NCI-H446 (cell line): ENCODE measurements around the gene CAPN7.
"Not testable (repeated sequence)": the region's sequence is repeated elsewhere in the genome, so short reads cannot be mapped to it uniquely, and the experiment has no call there.

ENCODE experiments used
- DNase-seq, 2 experiments: peaks; one replicate each; lab custom pipeline; 2025; lab: John Stamatoyannopoulos, UW

The CAPN7 gene

DNA sequence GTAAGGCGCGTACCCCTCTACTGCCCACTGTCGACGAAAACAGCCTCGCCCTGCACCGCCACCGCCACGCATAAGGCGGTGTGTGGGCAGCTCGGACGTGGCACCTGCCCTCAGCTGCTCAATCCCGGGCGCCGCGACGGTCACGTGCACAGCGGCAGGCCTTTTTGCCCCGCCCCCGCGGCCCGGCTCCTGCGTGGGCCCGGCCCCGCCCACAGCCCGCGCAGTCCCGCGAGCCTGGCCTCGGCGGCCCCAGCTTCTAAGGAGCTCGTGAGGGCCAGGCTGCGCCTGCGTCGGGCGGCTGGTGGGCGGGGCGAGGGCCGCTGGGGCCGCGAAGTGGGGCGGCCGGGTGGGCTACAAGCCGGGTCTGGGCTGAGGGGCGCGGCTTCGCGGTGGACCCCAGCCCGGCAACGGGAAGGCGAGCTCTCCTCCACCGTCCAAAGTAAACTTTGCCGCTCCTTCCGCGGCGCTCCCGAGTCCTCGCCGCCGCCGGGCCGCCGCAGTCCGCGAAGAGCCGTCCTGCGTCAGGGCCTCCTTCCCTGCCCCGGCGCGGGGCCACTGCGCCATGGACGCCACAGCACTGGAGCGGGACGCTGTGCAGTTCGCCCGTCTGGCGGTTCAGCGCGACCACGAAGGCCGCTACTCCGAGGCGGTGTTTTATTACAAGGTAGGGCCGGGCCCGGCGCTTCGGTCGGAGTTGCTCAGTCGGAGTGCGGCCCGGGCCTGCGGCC lies at the start of gene CAPN7:
Gene CAPN7, plus strand, starts transcription at position 313 of the 728 bp plus-strand sequence. Its CDS starts 250 bp downstream, at position 563.
- no peak for DNase-seq

DNA sequence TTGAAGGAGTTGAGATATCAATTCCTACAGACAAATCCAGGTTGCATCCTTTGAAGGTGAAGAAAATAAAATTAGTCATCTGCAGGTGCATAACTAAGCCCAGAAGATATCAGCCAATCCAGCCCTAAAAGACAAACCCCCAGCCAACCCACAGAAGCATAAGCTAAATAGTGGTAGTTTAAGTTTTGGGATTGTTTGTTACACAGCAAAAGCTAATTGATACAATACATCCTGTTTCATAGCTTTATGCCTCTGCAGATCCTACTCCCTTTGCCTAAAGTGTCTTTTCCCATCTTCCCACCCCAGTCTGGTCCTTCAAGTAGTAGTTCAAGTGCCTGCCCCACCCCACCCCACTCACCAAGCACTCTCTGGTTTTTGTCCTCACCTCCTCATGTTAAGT lies 48.6 kb upstream of the CAPN7 start:
- no peak for DNase-seq

GRCh38 chr3:15159501-15160136 lies 46.4 kb upstream of the CAPN7 start:
- no peak for DNase-seq

DNA sequence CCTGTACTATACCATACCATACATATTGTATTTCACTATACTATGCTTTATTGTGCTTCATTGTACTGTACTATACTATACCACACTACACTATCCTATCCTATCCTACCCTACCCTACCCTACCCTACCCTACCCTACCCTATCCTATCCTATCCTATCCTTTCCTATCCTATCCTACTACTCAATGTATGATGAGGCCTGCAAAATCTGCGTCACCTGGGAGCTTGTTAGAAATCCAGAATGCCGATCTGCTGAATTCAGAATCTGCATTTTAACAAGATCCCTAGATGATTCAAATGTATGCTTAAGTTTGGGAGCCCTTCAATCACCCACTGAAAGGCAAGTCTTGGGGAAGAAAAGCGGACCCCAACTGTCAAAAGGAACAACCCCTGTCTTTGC lies 45.4 kb upstream of the CAPN7 start:
- no peak for DNase-seq

- DNase-seq: no peak
Measured at GRCh38 chr3:15161133-15161532, 44.9 kb upstream of the CAPN7 start.

DNA sequence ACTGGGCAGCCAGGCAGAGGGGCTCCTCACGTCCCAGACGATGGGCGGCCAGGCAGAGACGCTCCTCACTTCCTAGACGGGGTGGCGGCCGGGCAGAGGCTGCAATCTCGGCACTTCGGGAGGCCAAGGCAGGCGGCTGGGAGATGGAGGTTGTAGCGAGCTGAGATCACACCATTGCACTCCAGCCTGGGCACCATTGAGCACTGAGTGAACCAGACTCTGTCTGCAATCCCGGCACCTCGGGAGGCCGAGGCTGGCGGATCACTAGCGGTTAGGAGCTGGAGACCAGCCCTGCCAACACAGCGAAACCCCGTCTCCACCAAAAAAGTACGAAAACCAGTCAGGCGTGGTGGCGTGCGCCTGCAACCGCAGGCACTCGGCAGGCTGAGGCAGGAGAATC lies 42.4 kb upstream of the CAPN7 start:
- not testable (repeated sequence) for DNase-seq

DNA sequence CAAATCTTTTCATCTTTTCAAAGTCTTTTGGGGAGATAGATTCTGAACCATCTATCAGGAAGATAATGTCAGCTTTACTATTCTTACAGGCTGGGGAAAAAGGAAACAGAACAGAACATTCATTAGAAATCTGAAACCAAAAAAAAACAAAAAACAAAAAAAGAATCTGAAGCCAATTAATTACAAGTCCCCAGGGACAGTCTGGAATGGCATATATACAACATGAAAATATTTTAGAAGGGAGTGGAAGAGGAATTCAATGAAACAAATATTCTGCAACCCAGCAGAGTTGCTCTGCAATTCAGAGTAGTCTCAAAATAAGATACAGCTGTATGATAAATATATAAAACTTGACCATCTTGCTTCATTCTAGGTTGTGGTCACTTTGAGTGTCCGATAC lies 41.7 kb upstream of the CAPN7 start:
- DNase-seq: no peak

DNA sequence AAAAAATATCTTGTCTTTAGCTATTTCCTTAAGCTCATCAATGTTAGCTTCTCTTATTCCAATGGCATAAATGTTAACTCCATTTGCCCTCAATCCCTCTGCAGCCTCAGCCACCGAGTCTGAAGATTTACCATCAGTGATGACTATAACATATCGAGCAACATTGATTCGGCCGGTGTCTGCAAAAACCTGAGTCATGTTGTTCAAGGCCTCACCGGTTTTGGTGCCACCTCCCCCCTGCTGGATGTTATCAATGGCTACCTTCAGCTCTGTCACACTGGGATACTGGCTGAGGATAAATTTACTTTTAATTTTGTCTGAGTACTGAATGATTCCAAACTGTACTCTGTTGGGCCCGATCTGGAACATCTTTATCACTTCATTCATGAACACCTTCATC lies 41.0 kb upstream of the CAPN7 start:
- DNase-seq: no peak

- DNase-seq: not testable (repeated sequence)
Measured at GRCh38 chr3:15166391-15166790, 39.7 kb upstream of the CAPN7 start.

DNA sequence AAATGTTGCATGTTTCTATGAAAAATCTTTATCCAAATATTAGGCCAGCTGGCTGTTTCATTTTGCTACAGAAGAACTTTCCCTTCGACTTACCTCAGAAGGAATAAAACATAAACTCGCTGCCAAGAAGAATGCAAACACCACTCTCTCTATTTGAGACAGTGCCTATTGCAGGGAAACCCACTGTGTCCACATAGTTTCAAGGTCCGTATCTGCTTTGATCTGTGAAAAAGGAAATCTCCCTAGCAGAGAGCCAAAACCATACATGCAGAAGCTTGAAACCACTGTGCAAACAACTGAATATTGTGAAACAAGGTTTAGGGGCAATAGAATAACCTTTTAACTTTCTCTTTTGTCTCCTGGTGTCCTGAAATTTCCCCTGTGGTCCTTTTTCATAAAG lies 35.0 kb upstream of the CAPN7 start:
- no peak for DNase-seq

- no peak for DNase-seq
Measured at GRCh38 chr3:15172806-15173205, 33.2 kb upstream of the CAPN7 start.

DNA sequence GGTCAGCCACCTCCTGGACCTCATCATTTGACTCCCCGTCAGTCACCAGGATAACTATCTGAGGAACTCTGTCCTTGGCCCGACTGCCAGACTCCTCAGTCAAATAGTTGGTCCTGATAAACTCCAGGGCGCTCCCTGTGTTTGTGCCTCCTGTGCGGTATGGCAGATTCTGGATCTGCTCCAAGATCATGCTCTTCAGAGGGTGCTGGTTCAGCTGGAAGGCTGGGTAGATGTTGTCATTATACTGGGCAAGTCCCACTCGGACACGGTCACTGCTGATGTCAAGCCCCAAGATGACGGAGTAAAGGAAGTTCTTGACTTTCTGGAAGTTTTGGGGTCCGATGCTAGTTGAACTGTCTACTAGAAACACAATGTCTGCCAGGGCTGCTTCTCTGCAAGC lies 31.1 kb upstream of the CAPN7 start:
- no peak for DNase-seq

GRCh38 chr3:15175605-15176004 lies 30.4 kb upstream of the CAPN7 start:
- no peak for DNase-seq

DNA sequence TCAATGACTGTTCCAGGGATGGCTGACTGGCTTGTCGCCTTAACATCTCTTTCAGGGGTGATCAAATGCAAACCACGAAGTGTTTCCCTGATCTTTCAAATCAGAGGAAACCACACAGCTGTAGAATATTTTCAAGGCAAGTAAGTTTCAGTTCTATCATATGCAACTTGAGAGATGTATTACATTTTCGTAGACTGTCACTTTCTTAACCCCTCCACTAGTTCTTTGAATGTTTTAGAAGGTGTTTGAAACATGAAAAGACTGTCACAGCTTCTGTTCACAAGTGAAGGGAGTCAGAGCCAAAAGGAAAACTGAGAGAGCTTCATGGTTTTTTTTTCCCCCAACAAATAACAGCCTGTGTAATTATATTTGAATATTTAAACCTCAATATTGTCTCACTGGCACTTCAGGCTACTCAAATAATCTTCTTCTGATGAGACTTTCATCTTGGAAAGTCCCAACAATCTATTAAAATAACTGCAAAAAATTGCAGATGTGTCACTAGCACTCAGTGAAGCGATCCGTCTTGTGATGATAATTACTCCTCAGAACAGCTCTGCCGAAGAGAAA lies 25.9 kb upstream of the CAPN7 start:
- no peak for DNase-seq

DNA sequence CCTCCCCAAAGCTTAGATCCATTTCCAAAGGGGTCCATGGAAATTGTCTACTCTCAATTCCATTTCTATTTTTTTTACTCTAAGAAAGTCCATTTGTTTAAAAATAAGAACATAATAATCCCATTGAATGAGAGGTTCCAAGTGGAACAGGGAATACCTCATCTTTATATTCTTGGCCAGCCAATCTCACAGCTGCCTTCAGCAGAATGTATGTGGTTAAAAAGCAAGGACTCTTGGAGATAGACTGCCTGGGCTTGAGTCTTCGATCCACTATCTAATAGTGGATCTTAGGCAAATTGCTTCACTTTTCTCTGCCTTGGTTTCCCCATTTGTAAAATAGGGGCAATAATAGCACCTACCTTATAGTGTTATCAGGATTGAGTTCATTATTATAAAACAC lies 24.5 kb upstream of the CAPN7 start:
- DNase-seq: no peak

DNA sequence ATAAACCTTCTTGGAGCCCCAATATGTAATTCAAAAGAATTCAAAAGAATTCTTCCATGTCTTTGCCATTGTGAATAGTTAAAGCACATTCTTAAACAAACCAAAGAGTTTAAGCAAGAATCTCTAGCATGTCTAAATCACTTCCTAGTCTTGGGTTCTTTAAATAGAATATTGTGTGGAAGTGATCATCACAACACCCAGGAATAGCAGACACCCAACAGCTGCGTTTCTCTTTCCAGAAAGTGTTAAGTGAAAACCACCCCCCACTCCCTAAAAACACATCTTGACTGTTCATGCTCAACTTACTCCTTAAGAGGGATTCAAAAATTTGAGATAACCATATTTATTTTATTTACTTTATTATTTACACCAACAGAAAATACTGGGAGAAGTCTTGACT lies 24.1 kb upstream of the CAPN7 start:
- DNase-seq: no peak

GRCh38 chr3:15183011-15183410 lies 23.0 kb upstream of the CAPN7 start:
- no peak for DNase-seq

DNA sequence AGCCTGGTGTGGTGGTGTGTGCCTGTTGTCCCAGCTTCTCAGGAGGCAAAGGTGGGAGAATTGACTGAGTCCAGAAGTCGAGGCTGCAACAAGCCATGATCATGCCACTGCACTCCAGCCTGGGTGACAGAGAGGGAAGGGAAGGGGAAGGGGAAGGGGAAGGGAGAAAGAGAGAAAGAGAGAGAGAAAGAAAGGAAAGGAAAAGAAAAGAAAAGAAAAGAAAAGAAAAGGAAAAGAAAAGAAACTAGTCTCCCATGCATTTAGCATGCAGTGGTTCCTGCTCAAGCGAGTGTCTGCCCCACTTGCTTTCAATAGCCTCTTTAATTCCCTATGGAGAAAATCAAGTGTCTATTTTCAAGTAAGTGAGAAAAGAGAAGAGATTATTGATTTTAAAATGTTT lies 20.6 kb upstream of the CAPN7 start:
- no peak for DNase-seq

GRCh38 chr3:15186101-15186476 lies 20.0 kb upstream of the CAPN7 start:
- no peak for DNase-seq

GRCh38 chr3:15186477-15187164 lies 19.4 kb upstream of the CAPN7 start:
- DNase-seq: not testable (repeated sequence)

GRCh38 chr3:15197340-15198029 lies 8.6 kb upstream of the CAPN7 start:
- DNase-seq: no peak

GRCh38 chr3:15198686-15199085 lies 7.4 kb upstream of the CAPN7 start:
- DNase-seq: no peak
